ENCODE data around the gene FGD3. TPM values are rescaled to one million over a fixed set of nuclear protein-coding genes. Genes with fewer than 3 reads are reported as not detected.

The FGD3 gene
- total RNA-seq, 1 donor, result not detected

DNA sequence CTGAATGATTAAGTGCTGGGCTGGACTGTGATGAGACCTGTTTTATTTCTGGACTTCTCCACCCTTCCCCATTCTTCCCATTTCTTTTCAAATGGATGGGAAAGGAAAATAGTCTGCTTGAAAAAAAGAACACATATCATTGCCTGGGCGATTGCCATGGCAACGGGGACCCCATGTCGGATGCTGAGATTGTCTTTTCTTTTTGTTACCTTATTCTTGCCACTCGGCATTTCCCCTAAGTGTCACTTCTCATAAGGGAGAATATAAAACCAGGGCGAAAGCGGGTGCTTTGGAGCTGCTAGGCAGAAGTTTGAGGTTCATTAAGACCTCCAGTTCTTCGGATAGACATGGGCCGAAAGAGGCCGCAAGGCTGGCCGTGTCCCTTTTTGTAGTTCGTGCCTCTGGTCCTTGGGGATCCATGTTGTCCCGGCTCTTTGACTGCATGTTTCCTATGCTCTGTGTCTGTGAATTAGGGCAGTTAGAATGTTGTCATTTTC lies 763 bp downstream of the FGD3 start:
- no peak overlapping the region for H3K4me3 ChIP-seq (ENCODE audit: low read depth, low read length)
- TF ChIP-seq, protein P1, sequence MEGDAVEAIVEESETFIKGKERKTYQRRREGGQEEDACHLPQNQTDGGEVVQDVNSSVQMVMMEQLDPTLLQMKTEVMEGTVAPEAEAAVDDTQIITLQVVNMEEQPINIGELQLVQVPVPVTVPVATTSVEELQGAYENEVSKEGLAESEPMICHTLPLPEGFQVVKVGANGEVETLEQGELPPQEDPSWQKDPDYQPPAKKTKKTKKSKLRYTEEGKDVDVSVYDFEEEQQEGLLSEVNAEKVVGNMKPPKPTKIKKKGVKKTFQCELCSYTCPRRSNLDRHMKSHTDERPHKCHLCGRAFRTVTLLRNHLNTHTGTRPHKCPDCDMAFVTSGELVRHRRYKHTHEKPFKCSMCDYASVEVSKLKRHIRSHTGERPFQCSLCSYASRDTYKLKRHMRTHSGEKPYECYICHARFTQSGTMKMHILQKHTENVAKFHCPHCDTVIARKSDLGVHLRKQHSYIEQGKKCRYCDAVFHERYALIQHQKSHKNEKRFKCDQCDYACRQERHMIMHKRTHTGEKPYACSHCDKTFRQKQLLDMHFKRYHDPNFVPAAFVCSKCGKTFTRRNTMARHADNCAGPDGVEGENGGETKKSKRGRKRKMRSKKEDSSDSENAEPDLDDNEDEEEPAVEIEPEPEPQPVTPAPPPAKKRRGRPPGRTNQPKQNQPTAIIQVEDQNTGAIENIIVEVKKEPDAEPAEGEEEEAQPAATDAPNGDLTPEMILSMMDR (IDR thresholded peaks at IDR 0.05; ENCODE audit: insufficient read depth, low read depth, low read length), result no peak

GRCh38 chr9:92948632-92949031 lies 1.3 kb downstream of the FGD3 start:
- no peak overlapping the region for H3K4me3 ChIP-seq (ENCODE audit: low read depth, low read length)
- no peak for DNase-seq (ENCODE audit: low read depth)
- TF ChIP-seq, protein P1 (IDR thresholded peaks at IDR 0.05; ENCODE audit: insufficient read depth, low read depth, low read length), result no peak

More for the DNA sequence above, 763 bp downstream of the FGD3 start:
- DNase-seq (ENCODE audit: low read depth), result no peak

DNA sequence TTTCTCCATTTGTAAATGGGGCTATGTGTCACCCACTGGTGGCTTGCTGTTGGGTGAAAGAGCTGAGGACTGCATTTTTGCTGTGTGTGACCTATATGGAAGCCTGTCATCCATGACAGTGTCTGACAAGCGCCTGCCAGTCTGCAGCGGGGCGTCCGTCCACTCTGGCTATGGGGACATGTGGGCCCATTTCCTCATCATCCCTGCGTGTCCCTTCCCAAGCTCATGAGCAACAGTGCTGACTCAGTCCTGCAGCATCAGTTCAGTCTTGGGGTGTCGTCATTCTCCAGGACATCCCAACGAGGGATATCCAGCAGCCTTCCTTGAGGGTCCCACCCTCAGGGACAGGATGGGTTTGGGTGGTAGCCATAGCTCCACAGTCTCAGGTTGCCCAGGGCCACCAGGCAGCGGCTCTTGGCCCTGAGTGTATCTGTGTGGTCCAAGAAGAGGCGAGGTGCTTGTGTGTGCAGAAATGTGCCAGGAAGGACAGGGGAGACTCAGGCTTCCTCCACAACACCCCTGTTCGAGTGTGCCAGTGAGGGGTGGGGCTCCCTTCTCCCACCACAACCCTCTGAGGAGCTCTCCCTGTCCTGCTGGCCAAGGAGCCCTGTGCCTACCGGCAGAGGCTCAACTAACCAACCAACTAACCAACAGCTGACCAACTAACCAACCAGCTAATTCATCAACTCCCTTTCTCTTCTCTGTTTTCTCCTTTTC lies 2.1 kb downstream of the FGD3 start:
- DNase-seq (ENCODE audit: low read depth), result no peak
- TF ChIP-seq, protein P1 (IDR thresholded peaks at IDR 0.05; ENCODE audit: insufficient read depth, low read depth, low read length), result no peak
- H3K4me3 ChIP-seq (ENCODE audit: low read depth, low read length), result no peak overlapping the region

DNA sequence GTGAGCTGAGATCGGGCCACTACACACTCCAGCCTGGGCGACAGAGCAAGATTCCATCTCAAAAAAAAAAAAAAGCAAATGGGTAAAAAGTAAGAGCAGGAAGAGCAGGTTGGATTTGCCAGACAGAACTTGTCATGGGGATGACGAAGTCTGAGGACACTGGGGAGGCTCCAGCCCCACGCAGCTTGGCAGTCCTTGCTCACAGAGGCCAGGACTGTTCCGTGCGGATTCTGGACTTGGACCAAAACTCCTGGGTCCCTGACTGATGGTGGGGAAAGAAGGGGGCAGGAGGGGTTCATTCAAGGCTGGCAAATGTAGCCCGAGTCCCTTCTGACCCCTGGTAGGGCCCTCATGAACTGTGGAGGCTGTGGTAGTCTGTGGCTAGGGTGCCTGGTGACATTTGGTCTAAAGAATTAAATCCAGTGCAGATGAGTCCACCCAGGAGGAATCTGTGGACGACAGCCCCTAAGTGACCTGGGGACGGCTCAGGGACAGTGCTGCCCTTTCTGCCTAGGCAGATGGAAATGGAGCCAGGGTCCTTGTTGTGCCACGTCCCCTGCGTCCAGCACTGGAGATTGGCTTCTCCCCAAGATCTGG lies 3.1 kb downstream of the FGD3 start:
- TF ChIP-seq, protein P1 (IDR thresholded peaks at IDR 0.05; ENCODE audit: insufficient read depth, low read depth, low read length), result no peak
- DNase-seq (ENCODE audit: low read depth), result no peak
- H3K4me3 ChIP-seq (ENCODE audit: low read depth, low read length), result no peak overlapping the region

- no peak overlapping the region for H3K4me3 ChIP-seq (ENCODE audit: low read depth, low read length)
- TF ChIP-seq, protein P1 (IDR thresholded peaks at IDR 0.05; ENCODE audit: insufficient read depth, low read depth, low read length), result no peak
- DNase-seq (ENCODE audit: low read depth), result no peak
Measured at GRCh38 chr9:92952906-92953610, 5.7 kb downstream of the FGD3 start.

- DNase-seq (ENCODE audit: low read depth), result no peak
- TF ChIP-seq, protein P1 (IDR thresholded peaks at IDR 0.05; ENCODE audit: insufficient read depth, low read depth, low read length), result no peak
- H3K4me3 ChIP-seq (ENCODE audit: low read depth, low read length), result no peak overlapping the region
Measured at GRCh38 chr9:92954049-92954861, 6.9 kb downstream of the FGD3 start.

Data from fibroblast of villous mesenchyme (primary cell).